MM.1S (cell line): ENCODE measurements around the gene OR5B17.

ENCODE experiments used
- CTCF ChIP-seq: fragments of 300-600 bp; sonication (generic); IDR thresholded peaks from 2 replicates; pipeline ENCODE4 v1.5.1; 2016; ENCODE audit warnings: antibody characterized with exemption, low read length, mixed read lengths
- EZH2 ChIP-seq: fragments of 300-600 bp; sonication (generic); optimal IDR thresholded peaks from 2 replicates; pipeline ENCODE3; 2017; ENCODE audit warnings: low read depth, mild to moderate bottlenecking, antibody characterized with exemption, low read length, mixed read lengths
- EZH2phosphoT487 ChIP-seq: fragments of 300-600 bp; sonication (generic); IDR thresholded peaks from 2 replicates; pipeline ENCODE4 v1.6.1; 2018; ENCODE audit warnings: antibody characterized with exemption, low read length

- TF ChIP-seq CTCF, result no peak
- no peak for TF ChIP-seq EZH2
- TF ChIP-seq EZH2phosphoT487, result no peak
Measured at GRCh38 chr11:58330861-58331260, 28.0 kb downstream of the OR5B17 start.
